RWPE1 (cell line): ENCODE data around the gene FRMD8.
A peak's percentile ranks its signal among the peaks of the same experiment; 100 is the strongest.
"Not testable (repeated sequence)": the region's sequence is repeated elsewhere in the genome, so short reads cannot be mapped to it uniquely, and the experiment has no call there.

ENCODE experiments used
- CTCF ChIA-PET: fragments of 350-600 bp; sonication (Branson Sonifier 250); formaldehyde crosslinking; extraction: SDS; loops from one replicate; lab custom pipeline; 2021; lab: Yijun Ruan, JAX
- POLR2A ChIA-PET: fragments of 400-600 bp; formaldehyde crosslinking; extraction: SDS; loops from one replicate; lab custom pipeline; 2020; ENCODE audit warnings: antibody characterized with exemption; ENCODE audit not compliant: low non-redundant PET; lab: Yijun Ruan, JAX
- DNase-seq: peaks from one replicate; pipeline ENCODE4 v3.0.0; 2012; ENCODE audit warnings: low spot score
- H3K27ac ChIP-seq: fragments of 450-650 bp; 2 replicates; pipeline ENCODE4 v1.5.1; 2017
- CTCF ChIP-seq: fragments of 450-650 bp; conservative IDR thresholded peaks from 2 replicates; pipeline ENCODE4 v1.5.1; 2017; ENCODE audit warnings: low read depth, mild to moderate bottlenecking

FRMD8 gene

GRCh38 chr11:65448074-65448417, 61.6 kb downstream of the FRMD8 start:
- no peak for TF ChIP-seq CTCF
- no peak for DNase-seq
- ChIA-PET CTCF (no interaction called here), POLR2A (interaction anchor here (0.5 to 0.6 kb wide), 3 partner anchors 49 to 608 kb away, joined by 3 to 4 read pairs (median 3); no protein-coding TSS in a partner anchor)
- H3K27ac ChIP-seq = peak overlapping the region; percentile 85

GRCh38 chr11:65448418-65449105, 62.1 kb downstream of the FRMD8 start:
- TF ChIP-seq CTCF = no peak
- ChIA-PET CTCF (no interaction called here), POLR2A (no interaction called here)
- DNase-seq = no peak
- H3K27ac ChIP-seq = peak overlapping the region; percentile 85

GRCh38 chr11:65451301-65451700, 64.9 kb downstream of the FRMD8 start:
- POLR2A ChIA-PET, DNase-seq, H3K27ac ChIP-seq, CTCF ChIA-PET: not testable (repeated sequence)

GRCh38 chr11:65452259-65452658, 65.8 kb downstream of the FRMD8 start:
- H3K27ac ChIP-seq = peak overlapping the region; percentile 93; the same call in 1 of the 2 replicates
- DNase-seq, CTCF ChIA-PET: not testable (repeated sequence)
- POLR2A ChIA-PET = interaction anchor here (0.6 kb wide), 1 partner anchor 23 kb away, joined by 3 read pairs; no protein-coding TSS in a partner anchor

GRCh38 chr11:65452806-65453490, 66.5 kb downstream of the FRMD8 start:
- ChIA-PET POLR2A (interaction anchor here (0.6 kb wide), 1 partner anchor 22 kb away, joined by 3 read pairs; no protein-coding TSS in a partner anchor), CTCF (interaction anchor here (0.6 kb wide), 1 partner anchor 35 kb away, joined by 3 read pairs; no protein-coding TSS in a partner anchor)
- DNase-seq = peak; percentile 60
- no peak for TF ChIP-seq CTCF
- peak overlapping the region; percentile 93 for H3K27ac ChIP-seq

- CTCF ChIA-PET = interaction anchor here (0.7 kb wide), 1 partner anchor 46 kb away, joined by 3 read pairs; no protein-coding TSS in a partner anchor
- H3K27ac ChIP-seq = peak overlapping the region; percentile 93
These were observed 67.9 kb downstream of the FRMD8 start for GRCh38 chr11:65454311-65454695.

More at GRCh38 chr11:65454311-65454695, 67.9 kb downstream of the FRMD8 start:
- DNase-seq = no peak
- no peak for TF ChIP-seq CTCF
- POLR2A ChIA-PET = interaction anchor here (1.2 kb wide), 1 partner anchor 43 kb away, joined by 3 read pairs; no protein-coding TSS in a partner anchor
